Muscle of arm (tissue), 12 donors: ENCODE measurements around the gene MACROD2. TPM values are rescaled to one million over a fixed set of nuclear protein-coding genes. Genes with fewer than 3 reads are reported as not detected.

ENCODE experiments used
- DNase-seq: peaks from one replicate; pipeline ENCODE4 v3.0.0-alpha.2; 2013
- polyA plus RNA-seq, 12 donors: library from polyadenylated mRNA; unstranded; fragments of 120-200 nt; gene quantifications; one replicate each; pipeline ENCODE4 v1.2.1, GENCODE V29; 2013; ENCODE audit not compliant: insufficient read length in 12 of 12

The MACROD2 gene
- polyA plus RNA-seq, 12 donors = 2.7 to 19.1 (median 4.0) TPM; not detected in 1

DNA sequence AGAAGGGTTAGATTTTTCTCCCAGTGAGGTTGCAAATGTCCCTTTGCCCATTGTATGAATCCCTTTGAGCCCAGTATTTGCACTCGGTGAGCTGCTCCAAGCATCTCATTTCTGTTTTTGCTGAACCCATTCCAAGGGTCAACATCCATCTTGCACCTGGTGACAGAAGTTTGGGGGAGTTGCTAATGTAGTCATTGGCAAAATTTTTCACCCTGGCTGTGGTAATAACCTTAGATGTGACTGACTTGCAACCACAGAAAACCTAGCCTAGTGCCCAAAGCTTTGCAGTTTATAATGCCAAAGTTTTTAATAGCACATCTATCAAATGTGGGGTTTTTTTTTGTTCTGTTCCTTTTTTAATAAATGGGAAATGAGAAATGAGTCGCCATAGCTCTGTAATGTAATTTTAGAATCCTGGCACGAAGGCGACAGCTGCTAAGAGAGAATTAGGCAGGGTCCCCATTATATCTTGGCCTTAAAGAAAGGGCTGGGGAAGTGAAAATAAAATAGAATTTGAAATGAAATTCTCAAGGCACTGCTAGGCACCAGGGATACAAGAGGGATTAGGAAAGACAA, 1895.2 kb downstream of the MACROD2 start:
- no peak for DNase-seq

DNA sequence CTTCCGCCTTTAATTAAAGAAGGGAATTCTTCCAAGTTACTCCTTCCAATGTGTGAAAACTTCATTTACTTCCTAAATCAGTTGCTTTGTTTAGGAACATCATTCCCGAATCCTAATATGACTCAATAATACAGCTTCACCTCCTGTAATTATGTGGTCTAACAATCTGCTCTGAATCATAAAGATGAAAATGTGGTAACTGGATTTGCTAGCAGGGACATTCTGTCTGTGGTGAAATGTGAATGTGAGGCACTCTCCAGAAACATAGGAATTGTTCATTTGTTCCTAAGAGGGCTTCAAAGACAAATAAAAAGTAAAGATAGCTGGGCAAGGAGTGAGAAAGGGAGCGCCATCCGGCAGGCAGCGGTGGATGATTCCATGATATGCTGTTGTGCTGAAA, 1899.8 kb downstream of the MACROD2 start:
- no peak for DNase-seq

DNA sequence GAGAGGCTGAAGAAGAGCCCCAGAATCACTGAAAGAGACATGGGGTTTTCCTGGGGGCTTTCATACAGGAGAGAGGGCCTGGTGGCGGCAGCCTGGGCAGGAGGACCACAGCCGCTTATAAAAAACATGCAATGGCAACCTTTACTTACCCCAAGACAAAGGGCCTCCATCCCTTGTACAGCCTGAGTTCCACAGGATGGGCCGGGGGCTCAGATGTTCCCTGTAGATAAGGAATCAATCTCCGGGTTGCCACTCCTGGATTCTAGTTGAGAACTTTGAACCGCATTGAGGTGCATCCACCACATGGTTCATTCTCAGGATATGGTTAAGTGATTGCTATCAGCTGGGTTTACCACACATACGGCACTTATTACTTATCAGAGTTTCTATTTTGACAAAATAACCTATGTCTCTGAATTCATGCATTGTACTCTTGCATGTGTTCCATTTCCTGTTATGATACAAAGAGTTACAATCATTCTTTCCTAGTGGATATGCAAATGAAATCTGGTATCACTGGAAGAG, 1900.3 kb downstream of the MACROD2 start:
- DNase-seq = no peak

DNA sequence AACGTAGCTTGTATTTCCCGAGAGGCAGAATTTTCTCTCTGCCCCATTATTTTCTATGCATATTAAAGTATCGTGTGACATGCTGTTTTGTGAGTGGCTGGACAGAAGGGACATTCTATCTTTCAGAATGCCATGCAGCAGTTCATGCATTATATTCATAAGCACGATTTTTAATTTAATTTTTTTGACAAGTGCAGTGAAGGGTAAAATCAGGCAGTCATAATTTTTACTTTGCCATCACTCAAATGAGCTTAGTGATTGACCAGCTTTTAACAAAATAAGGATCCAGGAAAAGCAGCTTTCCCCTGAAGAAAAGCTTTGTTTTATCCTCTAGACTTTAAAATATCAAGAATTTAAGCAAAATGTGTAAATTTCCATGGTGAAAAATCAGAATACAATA, 1904.7 kb downstream of the MACROD2 start:
- no peak for DNase-seq

DNA sequence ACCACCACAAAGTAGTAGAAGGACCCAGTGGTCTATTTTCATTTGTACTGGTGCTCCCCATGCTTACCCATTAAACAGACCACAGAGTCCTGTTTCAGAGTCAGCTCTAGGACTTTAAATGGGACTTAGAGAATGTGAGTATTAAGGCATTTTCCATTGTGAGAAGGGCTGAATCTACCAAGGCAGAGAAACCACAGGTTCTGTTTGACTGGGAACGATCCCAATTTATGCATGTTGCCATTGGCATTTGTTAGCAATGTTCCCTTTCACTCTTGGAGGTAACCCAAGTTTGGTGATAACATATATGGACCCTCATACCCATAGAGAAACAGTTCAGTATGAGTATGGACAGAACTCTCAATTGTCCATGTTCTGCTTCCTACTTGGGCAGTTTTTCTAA, 1905.1 kb downstream of the MACROD2 start:
- DNase-seq = no peak

DNA sequence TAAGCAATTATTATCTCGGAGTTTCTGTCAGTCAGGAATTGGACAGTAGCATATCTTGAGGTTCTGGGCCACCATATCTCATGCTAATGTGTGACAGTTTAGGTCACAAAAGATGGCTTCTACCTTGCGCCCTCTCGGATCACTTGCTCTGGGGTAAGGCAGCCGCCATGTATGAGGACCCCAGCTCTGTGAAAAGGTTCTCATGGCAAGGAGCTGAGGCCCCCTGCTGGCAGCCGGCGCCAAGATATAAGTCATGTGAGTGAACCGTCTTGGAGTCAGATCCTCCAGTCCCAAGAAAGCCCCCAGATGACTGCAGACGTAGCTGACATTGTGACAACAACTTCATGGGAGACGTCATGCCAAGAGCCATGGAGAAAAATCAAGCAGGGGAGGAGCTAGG, 1907.2 kb downstream of the MACROD2 start:
- no peak for DNase-seq

DNA sequence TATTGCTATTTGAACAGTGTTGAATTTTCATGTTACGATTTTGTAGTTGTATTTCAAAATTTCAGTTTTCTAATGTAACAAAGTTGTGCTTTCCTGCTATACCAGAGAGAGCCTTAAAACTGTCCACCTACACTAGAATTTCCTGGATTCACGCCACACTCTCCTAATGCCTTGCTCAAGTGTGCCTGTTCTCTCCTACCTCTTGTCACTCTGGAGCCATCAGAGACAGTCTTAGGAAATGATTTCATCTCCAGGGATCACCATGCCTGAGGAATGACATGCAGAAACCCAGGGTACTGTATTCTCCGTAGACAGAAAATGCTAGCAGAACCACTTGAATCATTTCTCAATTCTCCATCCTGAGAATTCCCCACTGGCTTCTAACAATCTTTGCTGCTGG, 1910.3 kb downstream of the MACROD2 start:
- DNase-seq = no peak

DNA sequence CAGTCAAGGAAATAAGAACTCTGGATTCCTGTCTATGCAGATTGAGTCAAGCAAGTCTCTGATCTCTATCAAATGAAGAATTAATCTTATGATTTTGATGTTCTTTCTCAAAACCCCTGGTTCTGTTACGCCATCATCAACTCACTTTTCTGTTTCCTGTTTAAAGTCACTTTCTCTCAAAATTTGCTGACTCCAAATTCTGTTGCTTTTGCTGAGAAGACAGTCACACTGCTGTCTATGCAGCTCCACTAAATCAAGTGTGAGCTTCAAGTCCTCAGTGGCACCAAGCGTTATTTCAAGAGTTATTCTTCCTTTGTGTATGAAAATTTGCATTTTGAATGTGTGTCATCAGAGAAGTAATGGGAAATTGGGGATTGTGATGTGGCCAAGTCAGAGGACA, 1914.7 kb downstream of the MACROD2 start:
- no peak for DNase-seq

DNA sequence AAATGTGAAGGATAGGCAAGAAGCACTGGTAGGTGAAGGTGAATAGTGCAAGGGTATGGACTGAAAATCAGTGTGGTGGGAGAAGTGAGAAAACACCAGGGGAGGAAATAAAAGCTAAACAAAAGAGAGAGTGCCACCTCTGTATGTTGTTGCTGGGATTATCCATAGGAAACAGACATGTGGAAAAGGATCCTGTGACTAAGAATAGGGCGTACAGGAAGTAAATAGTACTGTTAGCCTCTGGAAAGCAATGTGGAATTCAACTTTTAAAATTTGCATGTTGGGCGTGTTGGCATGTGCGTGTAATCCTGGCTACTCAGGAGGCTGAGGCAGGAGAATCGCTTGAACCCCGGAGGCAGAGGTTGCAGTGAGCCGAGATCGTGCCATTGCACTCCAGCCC, 1916.3 kb downstream of the MACROD2 start:
- DNase-seq = no peak

DNA sequence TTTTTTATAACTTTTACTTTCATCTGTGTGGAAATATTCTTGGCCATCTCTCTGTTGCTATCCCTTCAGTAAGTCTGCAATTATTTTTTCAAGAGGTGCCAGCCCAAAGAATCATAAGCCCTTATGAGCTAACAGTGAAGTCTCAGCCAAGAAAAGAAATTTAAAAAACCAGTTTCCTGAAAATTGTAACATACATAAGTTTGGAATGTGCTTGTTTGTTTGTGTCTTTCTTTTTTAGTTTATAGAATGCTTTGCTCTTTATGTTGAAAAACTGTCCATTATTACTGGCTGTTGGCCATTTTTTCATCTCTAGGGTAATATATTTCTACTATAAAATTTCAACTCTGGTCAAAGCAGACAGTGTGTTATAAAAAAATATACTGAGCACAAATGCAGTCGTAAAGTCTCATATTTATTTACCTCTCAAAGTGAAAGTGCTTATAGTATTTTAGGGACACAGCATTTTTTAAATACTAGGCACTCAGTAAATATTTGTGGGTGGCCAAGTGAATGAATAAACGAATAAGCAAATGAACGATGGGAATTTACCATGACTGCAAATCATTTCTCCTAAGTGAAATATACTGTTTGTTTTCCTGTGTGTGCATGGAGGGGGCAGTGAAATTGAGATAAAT, 1918.2 kb downstream of the MACROD2 start:
- peak; percentile 43 for DNase-seq

DNA sequence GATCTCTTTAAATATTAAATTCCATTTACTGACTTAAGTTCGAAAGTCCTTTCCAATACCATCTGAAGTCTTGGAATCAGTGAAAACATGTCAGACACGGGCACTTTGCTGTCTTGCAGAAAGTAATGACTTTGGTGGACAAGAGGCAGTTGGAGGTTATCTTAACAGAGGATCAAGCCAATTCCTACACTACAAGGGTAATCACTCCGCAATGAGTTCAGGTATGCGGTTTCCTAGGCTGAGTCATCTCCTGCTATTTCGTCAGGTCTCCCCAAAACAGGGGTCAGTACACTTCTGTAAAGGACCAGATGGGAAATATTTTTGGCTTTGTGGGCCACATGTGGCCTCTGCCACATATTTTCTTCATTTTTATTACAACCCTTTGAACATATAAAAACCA, 1921.3 kb downstream of the MACROD2 start:
- no peak for DNase-seq

DNA sequence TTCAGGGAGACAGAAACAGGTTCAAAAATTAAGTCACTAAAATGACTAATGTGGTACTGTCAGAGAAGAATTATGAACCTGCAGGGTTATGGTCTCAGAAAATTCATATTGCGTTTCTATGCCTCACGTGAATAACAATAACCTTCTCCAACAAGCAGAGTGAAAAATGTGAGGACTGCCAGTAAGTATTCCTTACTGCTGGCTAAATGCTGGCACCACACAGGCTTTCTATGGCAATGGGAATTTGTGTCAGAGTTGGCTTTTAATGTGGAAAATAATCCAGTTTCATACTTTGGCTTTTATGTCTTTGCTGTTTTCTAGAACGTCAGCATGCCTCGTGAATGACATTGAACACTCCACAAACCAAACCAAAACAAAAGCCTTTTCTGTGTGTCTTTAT, 1922.0 kb downstream of the MACROD2 start:
- DNase-seq = no peak

DNA sequence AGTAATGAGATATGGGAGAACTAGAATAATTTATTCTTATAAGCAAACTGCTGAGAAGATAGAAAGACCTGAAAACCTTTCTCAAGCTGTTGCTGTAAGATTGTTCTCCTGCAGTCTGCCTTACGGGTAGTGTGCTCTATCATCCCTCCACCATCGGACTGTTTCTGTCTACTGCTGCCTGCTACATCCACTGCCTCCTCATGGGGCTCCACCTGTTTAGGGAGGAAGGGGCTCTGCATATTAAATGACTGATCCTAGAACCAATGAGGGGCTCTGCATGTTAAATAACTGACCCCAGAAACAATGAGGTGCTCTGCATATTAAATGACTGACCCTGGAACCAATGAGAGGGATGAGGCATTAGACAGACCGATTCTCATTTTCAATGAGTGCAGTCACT, 1923.3 kb downstream of the MACROD2 start:
- DNase-seq = no peak

DNA sequence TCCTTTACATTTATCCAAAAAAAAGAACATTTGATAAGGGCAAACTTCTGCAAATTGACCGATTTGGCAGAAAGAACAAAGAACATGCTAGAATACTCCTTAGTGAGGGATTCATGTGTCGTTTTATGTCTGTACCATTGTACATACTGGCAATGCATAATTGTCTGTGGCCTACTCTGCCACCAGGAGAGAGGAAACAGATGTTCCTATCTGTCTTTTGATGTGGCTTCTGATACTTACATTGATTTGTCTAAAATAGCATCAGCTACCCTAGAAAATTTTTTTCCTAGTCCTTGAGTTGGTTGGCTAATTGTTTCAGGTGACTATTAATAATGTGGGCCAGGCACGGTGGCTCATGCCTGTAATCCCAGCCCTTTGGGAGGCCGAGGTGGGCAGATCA, 1923.8 kb downstream of the MACROD2 start:
- DNase-seq = no peak

DNA sequence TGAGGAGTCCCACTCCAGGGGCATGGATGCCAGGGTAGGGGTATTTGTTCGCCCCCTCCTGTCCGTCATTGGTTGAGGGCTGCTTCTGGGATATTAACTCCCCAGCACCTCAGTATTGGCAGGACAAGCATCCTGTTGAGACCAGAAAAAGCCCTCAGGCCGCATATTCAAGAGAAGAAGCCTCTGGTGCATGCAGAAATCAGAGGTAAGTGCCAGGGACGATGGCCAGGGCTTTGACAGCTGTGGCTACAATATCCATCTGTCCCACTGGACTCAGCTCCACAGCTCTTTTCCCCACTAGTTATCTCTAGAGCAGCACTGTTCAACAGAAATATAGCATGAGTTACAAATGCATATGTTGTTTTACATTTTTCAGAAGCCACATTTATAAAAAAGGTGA, 1926.6 kb downstream of the MACROD2 start:
- DNase-seq = no peak

DNA sequence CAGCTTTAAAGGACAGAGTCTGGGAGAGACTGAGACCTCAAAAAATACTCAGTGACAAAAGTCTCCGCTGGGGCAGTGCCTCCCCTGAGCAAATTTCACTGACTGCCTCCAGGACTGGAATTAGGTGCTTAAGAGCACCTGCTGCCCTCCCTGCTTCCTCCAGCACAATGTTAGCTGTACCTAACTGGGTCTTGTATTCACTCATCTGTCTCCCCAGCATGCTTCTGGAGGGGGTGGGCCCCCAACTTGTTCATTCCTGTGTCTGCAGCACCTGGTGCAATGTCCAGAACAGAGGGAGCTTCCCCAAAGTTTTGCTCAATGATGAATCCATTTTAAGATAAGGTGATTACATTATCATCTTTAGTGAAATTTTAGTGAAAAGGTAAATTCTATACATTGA, 1927.2 kb downstream of the MACROD2 start:
- no peak for DNase-seq

DNA sequence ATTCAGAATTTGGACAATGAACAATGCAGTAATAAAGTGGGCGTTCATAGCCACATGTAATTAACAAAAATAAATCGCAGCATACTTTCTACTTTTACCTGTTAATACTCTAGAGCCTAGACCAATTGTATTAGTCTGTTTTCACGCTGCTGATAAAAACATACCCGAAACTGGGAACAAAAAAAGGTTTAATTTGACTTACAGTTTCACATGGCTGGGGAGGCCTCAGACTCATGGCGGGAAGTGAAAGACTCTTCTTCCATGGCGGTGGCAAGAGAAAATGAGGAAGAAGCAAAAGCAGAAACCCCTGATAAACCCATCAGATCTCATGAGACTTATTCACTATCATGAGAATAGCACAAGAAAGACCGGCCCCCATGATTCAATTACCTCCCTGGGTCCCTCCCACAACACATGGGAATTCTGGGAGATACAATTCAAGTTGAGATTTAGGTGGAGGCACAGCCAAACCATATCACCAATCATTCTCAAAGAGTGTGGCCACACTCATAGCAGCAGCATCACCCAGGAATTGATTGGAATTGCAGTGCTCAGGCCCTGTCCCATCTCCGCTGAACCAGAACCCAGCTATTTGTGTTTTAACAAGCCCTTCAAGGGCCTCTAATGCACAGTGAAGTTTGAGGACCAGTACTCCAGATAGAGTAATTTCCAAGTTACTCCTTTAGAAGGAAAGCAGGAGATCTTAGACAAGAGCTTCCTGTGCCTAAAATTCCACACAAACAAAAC, 1927.9 kb downstream of the MACROD2 start:
- no peak for DNase-seq

DNA sequence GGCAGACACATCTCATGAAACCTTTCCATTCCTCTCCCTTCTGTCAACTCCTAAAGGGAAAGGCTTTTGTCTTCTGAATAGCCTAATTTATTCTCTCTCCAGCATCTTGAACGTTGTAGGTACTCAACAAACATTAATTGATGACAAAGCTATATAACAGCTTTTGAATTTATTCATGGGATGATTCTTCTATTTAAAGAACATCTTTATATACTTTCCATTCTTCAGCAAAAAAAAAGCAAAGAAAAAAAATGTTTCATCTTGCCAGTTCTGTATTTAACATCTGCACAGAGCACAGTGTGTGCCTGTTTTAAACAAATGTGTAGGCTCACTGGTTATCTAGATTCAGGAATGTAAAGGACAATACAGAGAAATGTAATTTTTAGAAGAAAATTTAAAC, 1929.2 kb downstream of the MACROD2 start:
- DNase-seq = no peak

DNA sequence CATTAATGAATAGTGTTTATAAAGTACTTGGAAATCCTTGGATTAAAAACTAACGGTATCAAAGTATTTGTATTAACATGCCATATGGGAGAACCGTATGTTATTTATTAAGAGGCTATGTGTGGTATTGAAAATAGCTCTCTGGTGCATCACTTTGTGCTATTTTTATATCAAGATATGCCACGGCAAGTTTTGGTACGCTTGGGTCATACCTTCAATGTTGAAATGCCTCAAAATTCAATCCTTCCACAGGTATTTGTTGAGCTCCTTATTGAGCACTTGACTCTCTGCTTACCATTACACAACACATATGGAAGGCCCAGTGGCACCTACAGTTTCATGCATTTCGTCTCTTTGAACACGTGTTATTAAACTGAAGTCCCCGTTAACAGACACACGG, 1930.1 kb downstream of the MACROD2 start:
- DNase-seq = no peak

DNA sequence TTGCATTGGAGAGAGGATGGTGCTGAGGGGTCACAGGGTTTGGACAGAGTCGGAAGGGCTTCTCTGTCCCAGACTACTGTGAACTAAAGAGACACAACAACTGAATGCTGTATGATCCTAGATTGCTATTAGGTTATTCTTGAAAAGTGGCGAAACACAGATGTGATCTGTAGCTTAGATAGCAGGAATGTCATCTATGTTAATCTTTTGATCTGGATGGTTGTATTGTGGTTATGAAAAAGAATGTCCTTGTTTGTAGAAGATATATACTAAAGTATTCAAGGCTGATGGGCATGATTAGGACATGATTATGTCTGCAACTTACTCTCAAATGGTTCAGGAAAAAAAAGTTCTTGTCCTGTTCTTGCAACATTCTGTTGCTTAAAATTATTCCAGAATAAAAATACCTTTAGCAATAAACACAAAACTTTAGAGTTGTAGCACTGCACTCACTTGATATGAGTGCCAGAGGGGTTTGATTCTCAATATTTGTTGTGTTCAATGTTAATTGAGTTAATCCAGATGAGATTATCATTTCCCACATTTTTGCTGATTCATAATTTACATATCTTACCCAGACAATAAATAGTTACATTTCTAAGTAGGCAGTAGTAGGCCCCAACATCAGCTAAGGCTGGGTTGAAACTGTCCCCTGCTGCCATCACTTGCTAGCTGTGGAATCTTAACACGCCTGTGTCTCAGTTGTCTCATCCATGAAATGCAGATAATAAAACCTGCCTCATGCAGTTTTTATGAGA, 1932.8 kb downstream of the MACROD2 start:
- no peak for DNase-seq

DNA sequence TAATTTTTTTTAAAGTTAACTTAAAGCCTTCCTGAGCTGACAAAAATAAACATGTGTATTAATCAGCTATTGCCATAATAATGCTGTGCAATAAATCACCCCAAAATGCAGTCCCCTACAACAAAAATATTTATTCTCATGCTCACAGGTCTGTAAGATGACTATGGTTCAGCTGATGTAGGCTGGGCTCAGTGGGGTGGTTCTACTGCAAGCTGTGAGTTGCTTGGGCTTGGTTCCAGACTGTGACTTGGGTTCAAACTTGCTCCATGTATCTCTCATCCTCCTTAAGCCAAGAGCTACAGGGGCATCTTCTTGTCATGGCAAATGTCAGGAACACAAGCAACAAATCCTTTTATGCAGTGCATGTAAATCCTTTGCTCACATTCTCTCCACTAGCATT, 1933.6 kb downstream of the MACROD2 start:
- no peak for DNase-seq
